CD8-positive, alpha-beta memory T cell (primary cell): Measurements from ENCODE around the gene SYNE2. TPM values are rescaled to one million over a fixed set of nuclear protein-coding genes. Genes with fewer than 3 reads are reported as not detected.
A peak's percentile ranks its signal among the peaks of the same experiment; 100 is the strongest.
"Not testable (repeated sequence)": the region's sequence is repeated elsewhere in the genome, so short reads cannot be mapped to it uniquely, and the experiment has no call there.

Experiments
- CTCF ChIA-PET: fragments of 350-600 bp; sonication (Branson Sonifier 250); formaldehyde crosslinking; loops from one replicate; lab custom pipeline; 2021; ENCODE audit warnings: antibody characterized with exemption; lab: Charles Lee
- POLR2A ChIA-PET: fragments of 350-600 bp; sonication (Branson Sonifier 250); formaldehyde crosslinking; loops from one replicate; lab custom pipeline; 2021; ENCODE audit warnings: antibody characterized with exemption; lab: Charles Lee
- DNase-seq, 5 donors: peaks; one replicate each; pipeline versions ENCODE4 v3.0.0 to v3.0.0-alpha.2; 2020 to 2022; ENCODE audit warnings: mixed read lengths in 1 of 5
- H3K27ac ChIP-seq: one replicate; pipeline ENCODE4 v1.7.0; 2013; ENCODE audit warnings: low read depth, mild to moderate bottlenecking, low read length, moderate library complexity
- H3K27me3 ChIP-seq: 2 replicates; pipeline ENCODE4 v1.7.0; 2013; ENCODE audit warnings: low read length, mild to moderate bottlenecking; ENCODE audit not compliant: insufficient read depth, poor library complexity, severe bottlenecking
- H3K36me3 ChIP-seq: 2 replicates; pipeline ENCODE4 v1.7.0; 2013; ENCODE audit warnings: mild to moderate bottlenecking, low read length, moderate library complexity; ENCODE audit not compliant: insufficient read depth
- H3K4me1 ChIP-seq: 2 replicates; pipeline ENCODE4 v1.7.0; 2013; ENCODE audit warnings: mild to moderate bottlenecking, low read length, moderate library complexity; ENCODE audit not compliant: insufficient read depth
- H3K4me3 ChIP-seq: 2 replicates; pipeline ENCODE4 v1.7.0; 2013; ENCODE audit warnings: mild to moderate bottlenecking, low read length
- H3K9me3 ChIP-seq: 2 replicates; pipeline ENCODE4 v1.7.0; 2013; ENCODE audit warnings: mild to moderate bottlenecking, low read length
- H3K27ac Mint-ChIP-seq, 8 donors: one replicate each; pipeline ENCODE4 v1.8.0; 2020 to 2021; ENCODE audit warnings: mixed read lengths in 8 of 8, mild to moderate bottlenecking in 6 of 8, inconsistent platforms in 3 of 8, moderate library complexity in 3 of 8
- H3K27me3 Mint-ChIP-seq, 2 donors: one replicate each; pipeline ENCODE4 v1.8.0; 2020 to 2021; ENCODE audit warnings: mixed read lengths in 2 of 2, mild to moderate bottlenecking in 1 of 2, moderate library complexity in 1 of 2
- H3K36me3 Mint-ChIP-seq, 3 donors: one replicate each; pipeline ENCODE4 v1.8.0; 2020 to 2021; ENCODE audit warnings: mixed read lengths in 3 of 3, inconsistent platforms in 1 of 3, mild to moderate bottlenecking in 1 of 3
- H3K4me1 Mint-ChIP-seq, 3 donors: one replicate each; pipeline ENCODE4 v1.8.0; 2020 to 2021; ENCODE audit warnings: mixed read lengths in 3 of 3, inconsistent platforms in 1 of 3, mild to moderate bottlenecking in 1 of 3
- H3K4me3 Mint-ChIP-seq, 7 donors: one replicate each; pipeline ENCODE4 v1.8.0; 2020 to 2021; ENCODE audit warnings: mixed read lengths in 7 of 7, mild to moderate bottlenecking in 6 of 7, moderate library complexity in 4 of 7, inconsistent platforms in 2 of 7
- H3K9me3 Mint-ChIP-seq, 5 donors: one replicate each; pipeline ENCODE4 v1.8.0; 2020 to 2022; ENCODE audit warnings: mixed read lengths in 5 of 5, mild to moderate bottlenecking in 3 of 5, moderate library complexity in 2 of 5, inconsistent platforms in 1 of 5
- polyA plus RNA-seq: library from polyadenylated mRNA; unstranded; fragments of 300-500 nt; fragmentation: Illumina TruSeq; gene quantifications from one replicate; pipeline ENCODE4 v1.2.3, GENCODE V29; 2021
- total RNA-seq, 2 experiments: library from RNA; stranded (reverse); gene quantifications; one replicate each; pipeline ENCODE4 v1.2.3, GENCODE V29; 2021

Gene SYNE2
- total and polyA plus RNA-seq, 3 experiments from 2014 or later = 45.2 to 104 (median 45.6) TPM

GRCh38 chr14:63863004-63863403 lies 10.2 kb downstream of the SYNE2 start:
- peaks cover 55 to 89% (median 88%) of the 10 kb centered on the region in 3 donors for H3K4me1 Mint-ChIP-seq
- peaks cover 0 to 4% (median 0%) of the 10 kb centered on the region in 3 donors for H3K36me3 Mint-ChIP-seq
- H3K4me3 Mint-ChIP-seq = peak overlapping the region in 4 of 7 donors; percentile 28 to 71 (median 45)
- no peak overlapping the region for H3K27ac ChIP-seq
- no peaks in the 10 kb centered on the region for H3K9me3 ChIP-seq
- H3K27me3 ChIP-seq = no peaks in the 10 kb centered on the region
- no peaks in the 10 kb centered on the region for H3K9me3 Mint-ChIP-seq
- H3K27ac Mint-ChIP-seq = peak overlapping the region; percentile 87 to 100 (median 98)
- ChIA-PET POLR2A (interaction anchor here (0.6 to 3.4 kb wide), 2 partner anchors 9 to 225 kb away, joined by 3 to 48 read pairs; partner anchors contain the start of gene SYNE2), CTCF (interaction anchor here (2.9 kb wide), 1 partner anchor 9 kb away, joined by 20 read pairs; the partner anchor contains the start of gene SYNE2)
- peaks cover 76% of the 10 kb centered on the region for H3K4me1 ChIP-seq
- DNase-seq = no peak
- H3K36me3 ChIP-seq = no peaks in the 10 kb centered on the region
- H3K27me3 Mint-ChIP-seq = no peaks in the 10 kb centered on the region
- H3K4me3 ChIP-seq = no peak overlapping the region

DNA sequence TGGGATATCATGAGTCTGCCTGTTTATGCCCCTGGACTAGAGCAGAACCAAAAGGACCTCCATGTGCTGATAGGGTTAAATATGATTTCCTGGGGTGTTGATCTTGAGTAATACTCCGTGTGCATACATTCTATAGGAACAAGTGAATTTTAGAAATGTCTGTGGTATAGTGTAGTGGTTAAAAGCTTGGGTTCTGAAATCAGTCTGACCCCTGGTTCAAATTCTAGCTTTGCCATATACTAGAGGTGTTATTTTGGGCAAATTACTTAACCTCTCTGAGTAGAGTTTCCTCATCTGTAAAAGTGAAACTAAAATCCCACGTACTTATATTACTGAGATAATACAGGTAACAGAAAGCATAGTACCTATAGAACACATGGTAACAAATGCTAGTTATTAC lies 12.0 kb downstream of the SYNE2 start:
- not testable (repeated sequence) for H3K9me3 ChIP-seq, H3K36me3 ChIP-seq, H3K9me3 Mint-ChIP-seq, H3K27me3 Mint-ChIP-seq, DNase-seq, H3K27me3 ChIP-seq
- peaks cover 0 to 11% (median 7%) of the 10 kb centered on the region in 3 donors for H3K36me3 Mint-ChIP-seq
- POLR2A ChIA-PET = interaction anchor here (3.4 kb wide), 1 partner anchor 11 kb away, joined by 48 read pairs; the partner anchor contains the start of gene SYNE2
- CTCF ChIA-PET = interaction anchor here (2.9 to 5.2 kb wide), 2 partner anchors 11 kb away, joined by 20 to 40 read pairs; partner anchors contain the start of gene SYNE2
- Histone ChIP-seq H3K4me1 (peaks cover 81% of the 10 kb centered on the region), H3K27ac (peak overlapping the region; percentile 90), H3K4me3 (peak overlapping the region; percentile 44)
- peak overlapping the region; percentile 42 to 87 (median 67) for H3K4me3 Mint-ChIP-seq
- peaks cover 61 to 91% (median 90%) of the 10 kb centered on the region in 3 donors for H3K4me1 Mint-ChIP-seq
- peak overlapping the region; percentile 90 to 100 (median 98) for H3K27ac Mint-ChIP-seq

GRCh38 chr14:63867933-63868921 lies 15.4 kb downstream of the SYNE2 start:
- peaks cover 73% of the 10 kb centered on the region for H3K4me1 ChIP-seq
- CTCF ChIA-PET = interaction anchor here (2.2 to 5.2 kb wide), 2 partner anchors 8 to 14 kb away, joined by 7 to 40 read pairs; partner anchors contain the start of gene SYNE2
- H3K36me3 Mint-ChIP-seq = peaks cover 0 to 12% (median 12%) of the 10 kb centered on the region in 3 donors
- H3K27me3 Mint-ChIP-seq = peaks cover 0 to 2% of the 10 kb centered on the region in 2 donors
- H3K27me3 ChIP-seq = no peaks in the 10 kb centered on the region
- H3K27ac Mint-ChIP-seq = peak overlapping the region; percentile 88 to 96 (median 92)
- peaks cover 50 to 84% (median 81%) of the 10 kb centered on the region in 3 donors for H3K4me1 Mint-ChIP-seq
- H3K36me3 ChIP-seq = no peaks in the 10 kb centered on the region
- POLR2A ChIA-PET = interaction anchor here (1.9 kb wide), 1 partner anchor 15 kb away, joined by 5 read pairs; the partner anchor contains the start of gene SYNE2
- H3K9me3 Mint-ChIP-seq = no peaks in the 10 kb centered on the region
- no peak overlapping the region for H3K27ac ChIP-seq
- no peaks in the 10 kb centered on the region for H3K9me3 ChIP-seq
- peak overlapping the region; percentile 47 for H3K4me3 ChIP-seq
- H3K4me3 Mint-ChIP-seq = peak overlapping the region; percentile 66 to 82 (median 77)
- DNase-seq = peak in 3 of 5 donors; percentile 23 to 53 (median 36)

- not testable (repeated sequence) for H3K27me3 ChIP-seq, H3K9me3 ChIP-seq, H3K27ac ChIP-seq, H3K36me3 ChIP-seq, H3K9me3 Mint-ChIP-seq, H3K27me3 Mint-ChIP-seq, DNase-seq
- Mint-ChIP-seq H3K36me3 (peaks cover 0 to 24% (median 20%) of the 10 kb centered on the region in 3 donors), H3K27ac (peak overlapping the region; percentile 90 to 98 (median 96)), H3K4me1 (peaks cover 51 to 87% (median 84%) of the 10 kb centered on the region in 3 donors), H3K4me3 (peak overlapping the region; percentile 76 to 84 (median 81))
- H3K4me1 ChIP-seq = peaks cover 66% of the 10 kb centered on the region
- ChIA-PET POLR2A (interaction anchor here (1.3 kb wide), 1 partner anchor 14 kb away, joined by 3 read pairs; no protein-coding TSS in a partner anchor), CTCF (interaction anchor here (2.2 to 5.2 kb wide), 2 partner anchors 10 to 16 kb away, joined by 7 to 40 read pairs; partner anchors contain the start of gene SYNE2)
- H3K4me3 ChIP-seq = peak overlapping the region; percentile 12
Observed at GRCh38 chr14:63869940-63870752, 17.3 kb downstream of the SYNE2 start.

- H3K4me3 ChIP-seq, H3K9me3 ChIP-seq, H3K9me3 Mint-ChIP-seq, POLR2A ChIA-PET, H3K36me3 ChIP-seq, H3K27me3 Mint-ChIP-seq, H3K4me3 Mint-ChIP-seq, H3K27ac ChIP-seq, CTCF ChIA-PET, H3K27me3 ChIP-seq, DNase-seq: not testable (repeated sequence)
- Mint-ChIP-seq H3K36me3 (peaks cover 5 to 30% (median 25%) of the 10 kb centered on the region in 3 donors), H3K4me1 (peaks cover 54 to 87% (median 84%) of the 10 kb centered on the region in 3 donors), H3K27ac (peak overlapping the region in 5 of 8 donors; percentile 1 to 90 (median 47))
- H3K4me1 ChIP-seq = peaks cover 61% of the 10 kb centered on the region
Observed at GRCh38 chr14:63870753-63871037, 17.9 kb downstream of the SYNE2 start.

DNA sequence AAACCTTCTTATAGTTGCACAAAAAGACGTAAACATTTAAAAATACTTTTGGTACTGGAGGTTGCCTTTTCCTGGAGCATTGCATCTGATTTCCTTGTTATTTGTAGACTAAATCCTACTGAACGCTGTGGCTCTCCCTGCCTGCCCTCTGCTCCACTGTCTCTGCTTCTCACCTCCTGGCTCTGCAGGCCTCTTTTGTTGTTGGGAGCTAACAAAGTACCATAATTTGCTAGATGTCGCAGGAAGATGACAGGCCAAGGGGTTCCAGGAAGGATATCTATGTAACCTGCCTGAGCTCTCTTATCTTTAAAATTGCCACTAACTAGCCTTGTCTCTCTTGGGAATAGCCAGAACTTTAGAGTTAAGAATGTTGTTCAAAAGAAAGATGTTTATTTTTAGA lies 21.4 kb downstream of the SYNE2 start:
- DNase-seq = no peak
- peak overlapping the region in 3 of 7 donors; percentile 7 to 45 (median 33) for H3K4me3 Mint-ChIP-seq
- peaks cover 61 to 79% (median 77%) of the 10 kb centered on the region in 3 donors for H3K4me1 Mint-ChIP-seq
- no peaks in the 10 kb centered on the region for H3K27me3 ChIP-seq
- no peaks in the 10 kb centered on the region for H3K9me3 ChIP-seq
- peaks cover 6 to 46% (median 28%) of the 10 kb centered on the region in 3 donors for H3K36me3 Mint-ChIP-seq
- H3K9me3 Mint-ChIP-seq = no peaks in the 10 kb centered on the region
- no peaks in the 10 kb centered on the region for H3K27me3 Mint-ChIP-seq
- H3K36me3 ChIP-seq = no peaks in the 10 kb centered on the region
- H3K27ac Mint-ChIP-seq = peak overlapping the region in 6 of 8 donors; percentile 12 to 72 (median 57)
- peaks cover 26% of the 10 kb centered on the region for H3K4me1 ChIP-seq
- CTCF ChIA-PET = no interaction called here
- no peak overlapping the region for H3K27ac ChIP-seq
- H3K4me3 ChIP-seq = no peak overlapping the region
- POLR2A ChIA-PET = no interaction called here

GRCh38 chr14:63875311-63875710 lies 22.5 kb downstream of the SYNE2 start:
- Mint-ChIP-seq H3K27me3 (no peaks in the 10 kb centered on the region), H3K4me1 (peaks cover 58 to 74% (median 71%) of the 10 kb centered on the region in 3 donors), H3K36me3 (peaks cover 6 to 48% (median 26%) of the 10 kb centered on the region in 3 donors), H3K27ac (peak overlapping the region in 7 of 8 donors; percentile 21 to 91 (median 51)), H3K9me3 (no peaks in the 10 kb centered on the region), H3K4me3 (no peak overlapping the region)
- Histone ChIP-seq H3K27me3 (no peaks in the 10 kb centered on the region), H3K9me3 (no peaks in the 10 kb centered on the region), H3K27ac (no peak overlapping the region), H3K4me1 (peaks cover 17% of the 10 kb centered on the region), H3K4me3 (no peak overlapping the region), H3K36me3 (no peaks in the 10 kb centered on the region)
- POLR2A ChIA-PET = no interaction called here
- no peak for DNase-seq
- CTCF ChIA-PET = no interaction called here
